HG02973 (cell line): ENCODE measurements around the gene HIVEP1.

ENCODE experiments used
- ATAC-seq: cut with Tn5 transposase; IDR thresholded peaks from one replicate; pipeline ENCODE4 v1.9.1; 2021; ENCODE audit warnings: moderate library complexity; ENCODE audit not compliant: unreplicated experiment

Gene HIVEP1

GRCh38 chr6:12017263-12017662, 5.2 kb downstream of the HIVEP1 start:
- ATAC-seq = no peak

GRCh38 chr6:12017876-12018401, 5.8 kb downstream of the HIVEP1 start:
- ATAC-seq = no peak

GRCh38 chr6:12020187-12020791, 8.2 kb downstream of the HIVEP1 start:
- ATAC-seq = no peak

GRCh38 chr6:12022481-12022880, 10.4 kb downstream of the HIVEP1 start:
- ATAC-seq = no peak

DNA sequence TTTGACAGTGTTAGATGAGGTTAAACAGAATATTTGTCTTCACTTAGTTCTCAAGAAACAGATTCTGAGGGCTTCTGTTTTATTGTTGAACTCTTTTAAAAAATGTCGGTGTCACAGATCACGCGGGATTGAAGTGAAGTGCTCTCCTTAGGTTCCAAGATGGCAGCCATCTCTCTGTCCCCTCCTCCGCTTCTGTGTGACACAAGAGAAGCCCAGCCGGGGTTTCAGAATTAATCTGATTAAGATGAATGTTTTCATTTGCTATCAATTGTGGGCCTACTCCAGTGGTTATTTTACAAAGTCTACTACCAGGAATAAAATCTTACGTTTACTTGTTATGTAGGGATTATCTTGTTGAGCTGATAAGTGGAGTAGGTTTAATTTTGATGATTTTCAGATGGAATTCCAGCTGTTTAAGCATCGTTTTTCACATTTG, 10.9 kb downstream of the HIVEP1 start:
- no peak for ATAC-seq

DNA sequence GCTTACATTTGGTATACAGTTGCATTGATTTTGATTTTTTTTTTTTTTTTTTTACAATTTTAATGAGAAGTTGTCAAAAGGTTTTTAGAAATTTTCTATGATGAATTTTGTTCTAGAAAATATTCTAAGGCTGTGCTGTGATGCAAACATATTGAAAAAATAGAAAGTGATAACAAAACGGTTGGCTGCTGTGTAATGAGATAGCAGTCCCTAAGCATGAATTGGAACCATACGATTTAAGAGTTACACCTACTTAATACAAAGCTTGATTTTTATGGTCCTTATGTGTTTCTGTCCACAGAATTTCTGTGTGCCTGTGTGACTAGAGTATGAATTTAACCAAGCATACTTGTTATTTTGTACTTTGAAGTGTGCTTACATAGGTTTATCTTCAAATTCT, 12.1 kb downstream of the HIVEP1 start:
- no peak for ATAC-seq

DNA sequence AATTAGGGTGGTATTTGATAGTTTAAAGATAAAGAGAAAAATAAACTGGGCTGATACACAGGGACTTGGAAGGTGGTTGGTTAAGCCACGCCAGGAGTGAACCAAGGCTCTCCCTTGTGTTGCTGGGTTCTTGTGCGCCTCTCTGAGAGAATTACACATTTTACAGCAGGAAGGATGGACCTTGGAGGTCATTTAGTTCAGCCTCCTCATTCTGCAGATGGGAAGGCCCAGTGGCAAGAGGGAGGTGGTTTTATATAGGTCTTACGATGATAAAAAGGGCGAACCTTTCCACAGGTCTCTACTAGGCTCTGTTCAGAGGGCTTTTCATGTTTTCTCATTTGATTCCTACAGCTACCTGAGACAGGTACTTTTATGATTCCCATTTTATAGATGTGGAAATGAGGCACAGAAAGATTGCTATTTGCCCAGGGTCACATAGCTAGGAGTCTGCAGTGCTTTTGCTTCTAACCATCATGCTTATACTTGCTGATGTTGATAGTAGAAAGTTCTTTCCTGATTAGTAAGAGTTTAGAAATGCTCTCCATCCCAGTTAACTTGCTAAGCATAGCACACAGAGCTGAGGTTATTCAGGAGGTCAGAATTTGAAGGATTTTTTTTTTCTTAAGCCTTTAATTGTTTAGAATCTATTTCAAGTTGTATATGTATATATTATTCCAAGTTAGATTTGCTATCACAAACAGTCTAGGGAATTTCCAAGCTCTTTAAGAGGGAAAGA, 12.8 kb downstream of the HIVEP1 start:
- no peak for ATAC-seq

DNA sequence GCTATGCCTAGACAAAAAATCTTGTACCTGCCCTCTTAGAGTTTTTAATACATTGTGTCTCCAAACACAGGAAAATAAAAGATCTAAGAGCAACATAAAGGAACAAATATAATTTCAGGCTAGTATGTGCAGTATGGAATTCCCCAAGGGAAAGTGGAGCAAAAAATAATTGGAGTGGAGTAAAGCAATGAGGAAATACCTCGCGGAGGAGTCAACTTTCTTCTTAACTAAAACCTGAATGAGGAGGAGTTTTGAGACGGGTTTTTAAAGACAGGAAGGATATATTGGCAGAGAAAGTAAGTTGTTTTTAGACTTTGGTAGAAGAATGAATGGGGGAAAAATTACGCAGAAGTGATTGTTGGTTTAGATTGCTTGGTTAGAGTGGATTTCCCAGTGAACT, 14.0 kb downstream of the HIVEP1 start:
- no peak for ATAC-seq

DNA sequence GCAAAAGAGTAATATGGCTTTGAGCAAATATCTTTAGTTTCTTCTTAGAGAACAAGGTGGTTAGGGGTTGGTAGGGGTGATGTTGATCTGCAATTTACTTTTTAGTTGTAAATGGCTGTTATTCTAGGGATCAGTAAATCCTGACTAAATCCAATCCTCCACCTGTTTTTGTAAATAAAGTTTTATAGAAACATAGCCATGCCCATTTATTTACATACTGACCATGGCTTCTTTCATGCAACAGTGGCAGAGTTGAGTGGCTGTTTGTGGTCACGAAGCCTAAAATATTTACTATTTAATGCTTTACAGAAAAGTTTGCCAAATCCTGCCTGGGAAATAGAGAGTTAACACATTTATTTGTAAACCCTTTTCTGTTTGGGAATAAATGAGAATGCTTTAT, 14.7 kb downstream of the HIVEP1 start:
- ATAC-seq = no peak

DNA sequence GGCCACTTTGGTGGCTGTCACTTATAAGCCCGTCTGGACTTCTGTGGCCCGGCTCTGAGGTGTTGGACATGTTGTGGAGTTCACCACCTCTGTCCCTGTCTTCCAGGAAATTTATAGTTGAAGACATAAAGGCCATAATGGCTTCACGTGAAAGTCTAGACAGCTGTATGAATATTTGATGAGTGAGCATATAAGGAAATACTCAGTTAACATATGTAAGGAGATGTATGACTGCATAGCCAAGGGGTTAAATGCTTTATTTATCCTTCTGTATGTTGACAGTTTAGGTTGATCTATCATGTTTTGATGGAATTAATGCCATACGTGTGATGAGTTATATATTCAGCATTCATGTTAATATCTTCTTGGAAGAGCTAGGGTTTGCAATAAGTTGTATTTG, 16.1 kb downstream of the HIVEP1 start:
- no peak for ATAC-seq

DNA sequence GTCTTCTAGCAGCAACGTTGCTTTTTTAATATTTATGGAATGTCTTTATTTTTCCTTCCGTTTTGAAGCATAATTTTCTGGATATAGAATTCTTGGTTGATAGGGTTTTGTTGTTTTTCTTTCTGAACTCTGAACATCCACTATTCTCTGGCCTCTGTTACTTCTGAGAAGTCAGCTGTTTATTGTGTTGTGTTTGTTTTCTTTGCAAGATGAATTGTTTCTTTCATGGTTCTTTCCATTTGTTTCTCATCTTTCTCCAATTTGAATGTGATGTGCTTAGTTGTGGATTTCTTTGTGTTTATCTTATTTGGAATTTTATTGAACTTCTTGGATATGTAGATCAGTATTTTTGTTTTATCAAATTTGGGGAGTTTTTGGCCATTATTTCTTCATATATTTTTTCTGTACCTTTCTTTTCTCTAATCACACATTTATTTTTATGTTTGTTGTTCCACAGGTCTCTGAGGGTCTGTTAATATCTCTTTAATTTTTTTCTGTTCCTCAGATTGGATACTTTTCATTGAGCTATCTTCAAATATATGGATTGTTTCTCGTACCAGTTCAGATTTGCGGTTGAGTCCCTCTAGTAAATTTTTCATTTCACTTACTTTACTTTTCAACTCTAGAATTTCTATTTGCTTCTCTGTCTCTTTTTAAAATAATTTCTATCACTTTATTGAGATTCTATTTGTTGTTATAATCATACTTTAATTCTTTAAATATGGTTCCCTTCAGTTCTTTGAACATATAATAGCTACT, 18.0 kb downstream of the HIVEP1 start:
- no peak for ATAC-seq

DNA sequence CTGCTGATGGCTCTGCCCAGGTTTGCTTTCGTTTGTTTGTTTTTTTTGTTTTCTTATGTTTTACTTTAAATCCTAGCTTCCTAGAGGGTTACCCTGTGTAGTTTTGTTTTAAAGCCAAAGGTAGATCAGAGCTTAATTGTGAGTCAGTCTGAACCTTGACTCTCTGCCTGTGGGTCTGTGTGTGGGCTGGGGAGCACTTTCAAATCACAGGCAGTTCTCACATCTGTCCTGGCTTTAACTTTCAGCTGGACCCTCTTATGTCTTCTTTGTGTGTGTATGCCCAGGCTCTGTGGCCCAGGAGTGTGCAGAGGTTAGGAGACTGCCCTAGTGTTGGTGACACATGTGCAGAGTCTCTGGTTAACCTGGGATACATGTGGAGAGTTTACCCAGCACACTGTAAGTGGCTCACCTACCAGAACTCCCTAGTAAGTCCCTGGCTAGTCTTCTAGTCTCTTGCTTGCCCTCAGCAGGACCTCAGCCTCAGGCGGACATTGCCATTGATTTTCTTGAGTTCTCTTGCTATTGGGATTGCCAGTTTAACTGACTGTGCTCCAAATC, 19.0 kb downstream of the HIVEP1 start:
- ATAC-seq = no peak

DNA sequence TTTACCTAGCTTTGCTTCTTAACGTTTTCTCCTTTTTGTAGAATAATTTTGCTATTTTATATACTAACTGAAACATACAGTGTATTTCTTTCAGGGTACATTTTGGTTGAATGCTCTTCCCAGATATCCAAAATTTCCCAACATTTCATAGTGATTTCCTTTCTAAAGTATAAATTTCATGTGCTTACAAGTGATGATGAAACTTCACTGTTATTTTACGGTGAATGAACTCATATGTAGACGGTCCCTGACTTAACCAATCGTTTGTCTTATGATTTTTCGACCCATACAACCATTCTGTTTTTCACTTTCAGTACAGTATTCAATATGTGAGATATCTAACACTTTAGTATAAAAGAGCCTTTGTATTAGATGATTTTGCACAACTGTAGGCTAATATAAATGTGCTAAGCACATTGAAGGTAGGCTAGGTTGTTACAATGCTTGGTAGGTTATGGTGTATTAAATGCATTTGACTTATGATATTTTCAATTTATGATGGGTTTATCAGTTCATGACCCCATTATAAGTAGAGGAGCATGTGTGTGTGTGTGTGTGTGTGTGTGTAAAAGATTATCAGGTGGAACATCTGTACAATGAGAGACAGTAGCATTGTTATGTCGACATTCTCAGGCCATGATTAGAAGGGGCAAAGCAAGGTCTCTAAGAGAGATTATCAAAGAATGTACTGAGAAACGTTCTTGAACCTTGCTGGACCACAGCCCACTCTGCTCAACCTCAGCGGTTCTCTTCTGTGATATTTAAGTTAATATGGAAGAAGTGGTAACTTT, 20.9 kb downstream of the HIVEP1 start:
- no peak for ATAC-seq

DNA sequence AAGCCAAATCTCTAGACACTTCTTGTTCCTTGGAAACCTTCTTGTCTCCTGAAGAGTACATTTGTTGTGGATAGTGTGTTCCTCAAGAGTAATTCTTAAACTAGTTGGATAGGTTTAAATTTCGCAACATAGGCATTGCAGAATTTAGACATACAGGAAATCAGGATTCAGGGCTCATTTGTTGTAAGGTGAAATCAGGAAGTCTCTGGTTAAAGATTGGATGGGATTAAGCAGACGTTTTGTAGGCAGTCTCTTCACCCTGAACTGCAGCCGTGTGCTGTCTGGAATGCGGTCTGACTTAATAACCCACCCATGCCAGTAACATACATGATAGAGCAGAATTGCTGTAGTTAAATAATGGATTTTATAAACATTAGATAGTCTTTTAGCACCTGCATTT, 21.7 kb downstream of the HIVEP1 start:
- ATAC-seq = no peak

DNA sequence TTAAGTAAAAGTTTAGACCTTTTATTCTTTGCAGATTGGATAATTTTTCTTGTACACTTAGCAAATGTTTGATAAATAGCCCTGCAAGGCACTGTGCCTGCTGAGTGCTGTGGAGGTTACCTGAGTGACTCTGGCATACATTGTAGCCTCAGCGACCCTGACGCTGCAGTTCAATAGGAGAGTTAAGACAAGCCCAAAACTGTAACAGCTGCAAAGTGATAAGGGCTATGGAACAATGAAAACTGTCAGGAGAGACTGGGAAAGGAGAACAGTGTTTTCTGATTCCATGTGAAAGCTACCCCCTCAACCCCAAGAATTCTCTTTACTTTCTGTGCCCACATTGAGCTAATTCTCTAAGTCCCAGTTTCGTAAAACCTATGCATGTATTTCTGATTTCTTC, 22.2 kb downstream of the HIVEP1 start:
- ATAC-seq = no peak

GRCh38 chr6:12034837-12035236, 22.7 kb downstream of the HIVEP1 start:
- no peak for ATAC-seq

- no peak for ATAC-seq
Observed at GRCh38 chr6:12036766-12037165, 24.7 kb downstream of the HIVEP1 start.

DNA sequence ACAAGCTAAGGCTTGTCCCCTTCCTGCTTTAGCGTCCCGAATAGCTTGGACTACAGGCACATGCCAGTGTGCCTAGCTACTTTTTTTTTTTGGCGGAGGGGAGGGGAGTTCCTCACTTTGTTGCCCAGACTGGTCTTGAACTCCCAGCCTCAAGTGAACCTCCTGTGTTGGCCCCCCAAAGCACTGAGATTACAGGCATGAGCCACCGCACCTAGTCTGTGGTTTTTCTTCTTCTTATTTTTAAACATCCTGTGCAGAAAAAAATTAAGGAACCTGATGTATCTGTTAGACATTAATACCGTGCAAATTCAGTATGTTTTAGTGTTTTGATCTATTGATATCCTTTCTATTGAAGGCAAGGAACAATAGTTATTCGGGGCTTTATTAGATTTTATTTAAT, 25.7 kb downstream of the HIVEP1 start:
- no peak for ATAC-seq

DNA sequence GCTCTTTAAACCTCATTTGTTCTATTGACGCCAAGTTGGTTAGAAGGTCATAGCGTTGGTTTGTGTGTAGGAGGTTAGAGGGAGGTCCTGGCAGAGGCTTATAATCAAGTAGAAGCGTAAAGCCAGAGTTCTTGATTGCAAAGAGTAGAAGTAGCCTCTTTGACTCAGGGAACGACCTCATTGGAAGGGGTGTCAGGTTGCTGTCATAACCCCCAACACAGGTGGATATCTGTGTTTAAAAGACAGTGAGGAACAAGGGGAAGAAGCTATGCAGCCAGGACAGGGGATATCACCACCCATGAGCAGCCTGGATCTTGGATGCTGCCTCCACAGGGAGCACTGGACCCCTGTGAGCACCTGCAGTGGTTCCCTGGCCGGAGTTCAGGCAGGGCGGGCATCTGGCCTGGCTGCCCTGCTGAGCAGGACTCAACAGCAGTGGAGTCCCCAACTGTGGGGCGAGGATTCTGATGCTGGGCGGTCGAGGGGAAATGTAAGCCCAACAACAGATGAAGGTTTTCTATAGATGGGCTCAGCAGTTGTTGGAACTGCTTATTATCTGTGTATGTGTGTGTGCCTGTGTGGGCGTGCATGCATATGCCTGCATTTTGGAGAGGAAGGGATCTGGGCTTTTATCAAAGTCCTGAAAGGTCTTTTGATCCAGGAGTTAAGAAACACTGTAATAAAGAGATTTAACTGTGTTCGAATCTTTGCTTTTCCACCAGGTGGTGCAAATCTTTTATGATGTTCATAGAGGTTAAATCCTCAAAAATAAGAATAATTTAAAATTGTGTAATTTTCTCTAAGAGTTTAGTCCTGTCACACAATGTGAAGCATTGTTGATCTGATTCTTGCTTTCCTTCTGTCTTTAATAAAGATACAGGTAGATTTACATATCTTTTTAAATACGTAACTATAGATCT, 27.7 kb downstream of the HIVEP1 start:
- no peak for ATAC-seq

GRCh38 chr6:12047304-12047703, 35.2 kb downstream of the HIVEP1 start:
- no peak for ATAC-seq
